HG03354 (cell line): ENCODE measurements around the gene RILP.

Source experiments
- ATAC-seq: cut with Tn5 transposase; IDR thresholded peaks from one replicate; pipeline ENCODE4 v1.9.1; 2021; ENCODE audit warnings: mild to moderate bottlenecking; ENCODE audit not compliant: unreplicated experiment, poor library complexity, severe bottlenecking

The RILP gene

GRCh38 chr17:1648963-1649843 is 463 bp downstream of the RILP start:
- peak; percentile 55 for ATAC-seq

GRCh38 chr17:1648173-1648962 is 1.3 kb downstream of the RILP start:
- ATAC-seq: peak; percentile 52

DNA sequence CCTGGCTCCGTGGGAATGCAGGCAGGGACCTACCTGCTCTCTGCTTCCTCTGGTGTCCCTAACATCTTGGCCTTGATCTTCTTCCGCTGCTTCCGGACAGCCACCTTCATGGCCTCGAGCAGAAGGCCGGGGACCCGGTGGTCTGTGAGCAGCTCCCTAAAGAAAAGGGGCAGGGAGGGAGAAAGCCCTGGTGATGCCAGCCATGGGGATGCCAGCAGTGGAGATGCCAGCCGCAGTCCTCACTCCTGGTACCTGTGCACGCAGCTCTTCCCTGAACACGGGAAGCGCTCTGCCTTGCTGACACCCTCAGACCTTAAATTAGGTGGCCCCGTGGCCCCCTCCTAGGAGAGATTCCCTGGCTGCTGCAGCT is 1.9 kb downstream of the RILP start:
- no peak for ATAC-seq

DNA sequence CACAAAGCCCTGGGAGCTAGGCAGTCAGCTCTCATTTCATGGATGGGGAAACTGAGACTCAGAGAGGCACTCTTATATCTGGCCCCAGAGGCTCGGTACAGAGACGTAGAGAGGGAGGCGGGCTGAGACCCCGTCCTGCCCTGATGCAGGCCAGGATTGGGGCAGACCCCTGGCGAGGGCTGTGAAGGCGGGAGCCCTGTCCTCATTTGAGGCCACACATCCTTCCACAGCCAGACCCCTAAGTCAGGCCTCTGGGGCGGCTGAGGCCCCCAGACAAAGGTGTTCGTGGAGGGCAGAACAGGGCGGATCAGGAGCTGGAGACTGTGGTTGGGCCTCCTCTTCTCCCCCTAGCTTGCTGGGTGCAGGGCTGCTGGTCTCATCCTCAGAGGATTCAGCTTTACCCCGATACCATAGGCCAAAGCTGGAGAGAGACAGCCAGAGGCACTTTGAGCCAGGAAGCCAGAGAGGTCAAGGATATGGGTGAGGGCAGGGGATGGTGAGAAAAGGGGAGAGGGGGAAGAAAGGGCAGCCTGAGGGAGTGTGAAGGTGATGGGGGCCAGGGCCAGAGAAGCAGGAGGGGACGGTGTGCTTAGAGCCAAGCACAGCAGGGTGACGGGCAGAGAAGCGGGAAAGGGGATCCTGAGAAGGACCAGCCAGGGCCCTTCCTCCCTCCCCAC is 3.3 kb downstream of the RILP start:
- ATAC-seq: no peak

- no peak for ATAC-seq
Measured at GRCh38 chr17:1645207-1646171, 4.2 kb downstream of the RILP start, which contains the start of gene SCARF1. Gene SCARF1 (minus strand): TSS chr17:1645732. CDS start chr17:1645697, 35 bp downstream.

- ATAC-seq: no peak
Measured at GRCh38 chr17:1644493-1645206, 5.0 kb downstream of the RILP start.

GRCh38 chr17:1643999-1644492 is 5.6 kb downstream of the RILP start:
- ATAC-seq: no peak

GRCh38 chr17:1643293-1643998 is 6.2 kb downstream of the RILP start:
- ATAC-seq: no peak

- no peak for ATAC-seq
Measured at GRCh38 chr17:1641065-1641403, 8.6 kb downstream of the RILP start.

DNA sequence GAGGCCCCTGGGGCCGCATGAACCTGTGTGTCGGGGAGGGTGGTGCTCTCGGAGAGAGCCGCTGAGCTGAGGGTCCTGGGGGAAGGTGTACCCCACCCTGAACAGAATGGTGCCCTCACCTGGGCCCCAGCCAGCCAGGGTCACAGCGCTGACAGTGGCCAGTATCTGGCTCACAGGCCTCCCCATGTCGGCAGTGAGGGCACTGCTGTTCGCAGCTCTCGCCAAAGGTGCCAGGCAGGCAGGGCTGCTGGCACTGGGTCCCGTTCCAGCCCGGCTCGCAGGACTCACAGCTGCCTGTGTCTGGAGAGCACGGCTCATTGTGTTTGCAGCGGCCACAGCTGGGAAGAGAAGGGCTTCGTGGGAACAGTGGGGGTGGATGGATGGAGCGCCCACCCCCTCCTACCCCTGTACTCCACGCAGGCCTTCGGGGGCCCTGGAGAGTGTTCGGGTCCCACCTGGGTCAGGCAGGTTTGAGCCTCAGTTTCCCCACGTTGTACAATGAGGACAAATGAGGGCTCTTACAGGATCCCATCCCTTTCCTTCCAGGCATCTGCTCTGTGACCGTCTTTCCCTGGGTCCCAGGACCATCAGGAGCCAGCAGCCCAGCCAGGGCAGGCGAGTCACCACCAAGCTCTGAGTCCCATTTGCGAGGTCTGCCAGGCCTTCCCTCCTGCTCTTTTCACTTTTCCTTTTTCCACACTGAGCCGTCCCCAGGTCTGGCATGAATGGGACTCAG is 9.2 kb downstream of the RILP start:
- no peak for ATAC-seq

DNA sequence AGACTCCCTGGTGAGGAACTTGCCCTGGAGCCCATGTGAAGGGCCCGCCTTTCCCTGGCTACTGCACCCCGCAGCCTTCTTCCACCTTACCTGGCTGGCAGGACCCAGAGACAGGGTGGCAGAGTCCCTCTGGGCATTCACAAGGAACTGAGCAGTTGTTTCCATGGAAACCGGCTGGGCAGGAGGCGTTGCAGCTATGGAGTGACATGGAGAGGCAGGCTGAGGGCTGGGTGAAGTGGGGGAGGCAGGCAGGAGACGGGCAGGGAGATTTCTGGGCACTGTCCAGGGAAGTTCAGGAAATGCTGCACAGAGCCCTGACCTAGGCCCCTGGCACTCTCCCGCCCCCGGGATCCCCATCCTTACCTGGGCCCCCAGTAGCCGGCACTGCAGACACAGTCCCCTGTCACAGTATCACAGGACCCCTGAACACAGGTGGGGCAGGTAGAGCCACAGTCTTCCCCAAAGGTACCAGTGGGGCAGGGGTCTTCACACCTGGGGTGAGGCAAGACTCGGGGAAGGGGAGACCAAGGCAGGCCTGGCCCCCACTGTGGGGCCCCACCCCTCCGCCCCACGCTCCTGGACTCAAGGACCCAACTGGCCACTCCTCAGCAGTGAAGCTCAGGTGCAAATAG is 10.0 kb downstream of the RILP start:
- no peak for ATAC-seq

GRCh38 chr17:1638624-1639300 is 10.9 kb downstream of the RILP start:
- ATAC-seq: no peak

DNA sequence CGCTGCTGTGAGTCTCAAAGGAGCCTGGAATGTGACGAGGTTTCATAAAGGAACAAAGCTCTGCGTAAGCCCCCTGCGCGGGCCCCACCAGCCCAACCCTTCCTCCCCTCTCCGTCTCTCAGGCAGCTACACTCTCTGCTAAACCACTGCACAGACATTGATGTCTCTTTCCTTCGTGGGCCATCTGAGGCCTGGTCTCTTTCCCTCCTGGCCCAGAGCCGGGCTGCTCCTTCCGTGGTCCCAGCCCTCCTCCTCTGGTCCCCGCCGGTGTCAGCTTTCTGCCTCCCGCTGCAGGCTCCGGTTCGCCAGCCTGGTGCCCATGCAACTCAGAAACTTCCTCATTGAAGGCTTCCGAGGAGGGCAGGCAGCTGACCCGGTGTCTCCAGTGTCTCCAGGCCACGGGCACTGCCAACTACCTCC is 11.5 kb downstream of the RILP start:
- no peak for ATAC-seq

- no peak for ATAC-seq
Measured at GRCh38 chr17:1636732-1637285, 12.9 kb downstream of the RILP start.

- no peak for ATAC-seq
Measured at GRCh38 chr17:1635675-1636465, 13.8 kb downstream of the RILP start.
